ENCODE measurements around the gene ZNF440.
"Not testable (repeated sequence)": the region's sequence is repeated elsewhere in the genome, so short reads cannot be mapped to it uniquely, and the experiment has no call there.

ZNF440 gene

DNA sequence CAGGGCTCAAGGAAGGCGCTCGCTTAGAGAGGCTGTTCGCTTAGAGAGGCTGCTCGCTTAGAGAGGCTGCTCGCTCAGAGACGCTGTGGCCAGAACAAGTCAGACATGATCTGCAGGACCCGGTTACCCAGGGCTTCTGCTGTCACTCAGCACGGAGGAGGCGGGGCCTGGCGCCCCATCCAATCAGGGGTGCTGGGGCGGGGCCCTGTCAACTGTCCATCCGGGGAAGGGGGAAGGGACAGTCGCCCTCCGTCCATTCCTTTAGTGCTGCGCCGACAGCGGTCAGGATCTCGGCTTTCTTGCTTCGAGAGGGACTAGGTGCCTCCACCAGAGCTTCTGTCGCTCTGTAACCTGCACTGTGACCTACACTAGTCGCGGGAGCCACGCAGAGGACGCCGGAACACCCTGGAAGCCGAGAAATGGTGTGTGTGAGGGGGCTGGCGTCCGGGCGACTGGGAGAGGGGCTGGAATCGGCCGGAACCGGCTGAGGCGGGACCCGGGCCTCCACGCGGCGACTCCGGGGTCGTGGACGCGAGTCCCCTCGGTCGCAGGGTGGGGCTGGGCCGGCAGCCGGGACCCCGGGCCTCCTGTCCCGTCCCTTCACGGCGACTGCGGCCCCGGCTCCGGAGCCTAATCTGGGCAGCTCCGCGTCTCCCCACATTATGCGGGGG is at the start of gene ZNF440:
ZNF440 (plus strand) TSS at position 245 of the 671 bp plus-strand sequence; CDS start at position 420, 175 bp downstream.
- peak; percentile 88 for DNase-seq

DNA sequence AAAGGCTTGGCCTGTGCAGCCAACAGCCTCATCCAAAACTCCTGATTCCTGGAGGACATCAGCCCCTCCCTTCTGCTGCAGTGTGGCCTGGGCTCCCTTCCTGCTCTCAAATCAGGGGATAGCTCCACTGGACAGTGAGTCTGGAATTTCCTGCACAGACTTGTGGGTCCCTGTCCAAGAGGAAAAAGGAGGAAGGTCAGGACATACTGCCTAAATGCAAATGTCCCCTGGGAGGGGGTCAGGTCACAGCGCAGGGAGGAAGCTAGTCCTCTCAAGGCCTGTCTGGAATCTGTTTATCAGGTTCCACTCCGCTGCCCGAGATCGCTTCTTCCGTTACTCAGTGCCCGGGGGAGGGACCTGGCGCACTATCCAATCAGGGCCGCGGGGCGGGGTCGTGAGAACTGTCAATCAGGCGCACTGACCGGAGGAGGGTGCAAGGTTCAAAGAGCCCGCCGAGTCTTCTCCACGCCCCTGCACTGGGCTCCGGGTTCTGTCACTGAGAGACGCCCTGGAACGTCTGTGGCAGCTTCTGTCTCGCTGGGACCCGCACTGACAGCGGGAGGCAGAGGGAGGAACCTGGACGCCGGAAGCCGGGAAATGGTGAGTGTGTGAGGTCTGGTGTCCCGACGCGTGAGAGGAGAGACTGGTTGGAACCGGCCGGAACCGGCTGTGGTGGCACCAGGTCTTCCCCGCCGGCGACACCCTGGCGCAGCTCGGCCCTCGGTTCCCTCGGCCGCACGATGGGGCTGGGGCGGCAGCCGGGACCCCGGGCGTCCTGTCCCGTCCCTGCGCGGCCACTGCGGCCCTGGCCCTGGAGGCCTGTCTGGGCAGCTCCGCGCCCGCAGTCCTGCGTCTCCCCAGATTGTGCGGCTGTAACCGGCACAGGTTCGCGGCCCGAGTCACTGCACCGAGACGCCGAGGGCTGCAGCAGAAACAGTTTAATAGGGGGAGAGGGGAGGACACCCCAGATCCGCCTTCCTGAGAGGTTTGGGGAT is 47.2 kb upstream of the ZNF440 start, which contains the start of gene ZNF441:
ZNF441 (plus strand) TSS at position 404 of the 995 bp plus-strand sequence; CDS start at position 598, 194 bp downstream.
- peak; percentile 95 for DNase-seq

DNA sequence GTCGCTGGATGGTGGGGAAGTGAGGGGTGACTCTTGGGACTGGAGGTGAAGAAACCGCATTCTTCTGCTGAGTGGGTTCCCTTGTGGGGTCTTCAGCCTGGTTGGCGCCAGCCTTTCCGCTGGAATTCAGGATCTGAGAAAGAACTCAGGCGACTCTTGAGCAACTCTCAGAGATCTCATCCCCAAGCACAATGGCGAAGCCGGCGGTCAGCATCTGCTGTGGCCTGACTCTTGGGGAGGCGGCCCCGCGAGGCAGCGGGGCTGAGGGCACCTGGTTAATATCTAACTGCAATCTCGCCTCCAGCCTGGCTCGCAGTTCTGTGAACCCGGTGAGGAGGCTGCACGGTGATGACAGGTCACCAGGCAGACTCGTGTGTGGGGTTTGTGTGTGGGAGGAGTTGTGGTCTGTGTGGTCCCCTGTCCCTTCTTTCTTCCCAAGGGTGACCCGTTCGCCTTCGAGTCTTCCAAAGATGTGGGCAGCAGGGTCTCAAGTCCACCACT is 46.4 kb upstream of the ZNF440 start:
- peak; percentile 21 for DNase-seq

DNA sequence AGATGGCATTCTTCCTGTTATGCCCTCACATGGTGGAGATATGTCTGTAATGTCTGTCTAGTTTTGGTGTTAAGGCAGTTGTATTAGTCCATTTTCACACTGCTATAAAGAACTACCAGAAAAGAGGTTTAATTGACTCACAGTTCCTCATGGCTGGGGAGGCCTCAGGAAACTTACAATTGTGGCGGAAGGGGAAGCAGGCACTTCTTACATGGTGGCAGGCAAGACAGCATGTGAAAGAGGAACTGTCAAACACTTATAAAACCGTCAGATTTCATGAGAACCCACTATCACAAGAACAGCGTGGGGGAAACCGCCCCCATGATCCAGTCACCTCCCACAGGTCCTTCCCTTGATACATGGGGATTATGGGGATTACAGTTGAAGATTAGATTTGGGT is 44.1 kb upstream of the ZNF440 start:
- DNase-seq: no peak

DNA sequence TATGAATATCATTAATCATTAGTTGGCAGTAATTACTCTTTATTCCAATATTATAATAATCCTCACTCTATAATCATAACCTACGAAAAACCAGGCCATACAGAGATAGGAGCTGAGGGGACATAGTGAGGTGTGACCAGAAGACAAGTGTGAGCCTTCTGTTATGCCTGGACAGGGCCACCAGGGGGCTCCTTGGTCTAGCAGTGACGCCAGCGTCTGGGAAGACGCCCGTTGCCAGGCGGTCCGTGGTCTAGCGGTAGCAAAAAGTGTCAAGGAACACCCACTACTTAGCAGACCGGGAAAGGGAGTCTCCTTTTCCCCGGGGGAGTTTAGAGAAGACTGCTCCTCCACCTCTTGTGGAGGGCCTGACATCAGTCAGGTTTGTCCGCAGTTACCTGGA is 42.6 kb upstream of the ZNF440 start:
- not testable (repeated sequence) for DNase-seq

DNA sequence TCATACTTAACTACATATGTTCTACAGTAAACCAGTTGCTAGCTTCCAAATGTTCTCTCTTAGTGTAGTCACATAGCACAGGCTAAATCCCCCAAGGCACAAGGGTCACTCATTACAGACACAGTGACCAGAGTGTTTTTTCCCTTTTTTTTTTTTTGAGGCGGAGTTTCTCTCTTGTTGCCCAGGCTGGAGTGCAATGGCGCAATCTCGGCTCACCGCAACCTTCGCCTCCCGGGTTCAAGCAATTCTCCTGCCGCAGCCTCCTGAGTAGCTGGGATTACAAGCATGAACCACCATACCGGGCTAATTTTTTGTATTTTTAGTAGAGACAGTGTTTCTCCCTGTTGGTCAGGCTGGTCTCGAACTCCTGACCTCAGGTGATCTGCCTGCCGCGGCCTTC is 37.4 kb upstream of the ZNF440 start:
- not testable (repeated sequence) for DNase-seq

DNA sequence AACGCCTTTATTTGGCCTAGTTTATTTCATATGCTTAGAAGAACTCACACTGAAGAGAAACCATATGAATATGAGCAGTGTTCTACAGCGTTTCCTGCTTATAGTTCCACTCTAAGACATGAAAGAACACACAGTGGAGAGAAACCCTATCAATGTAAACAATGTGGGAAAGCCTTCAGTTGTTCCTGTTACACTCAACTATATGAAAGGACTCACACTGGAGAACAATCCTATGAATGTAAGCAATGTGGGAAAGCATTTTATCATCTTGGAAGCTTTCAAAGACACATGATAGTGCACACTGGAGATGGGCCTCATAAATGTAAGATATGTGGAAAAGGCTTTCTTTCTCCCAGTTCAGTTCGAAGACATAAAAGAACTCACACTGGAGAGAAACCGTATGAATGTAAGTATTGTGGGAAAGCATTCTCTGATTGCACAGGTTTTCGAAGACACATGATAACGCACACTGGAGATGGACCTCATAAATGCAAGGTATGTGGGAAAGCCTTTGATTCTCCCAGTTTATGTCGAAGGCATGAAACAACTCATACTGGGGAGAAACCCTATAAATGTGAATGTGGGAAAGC is 33.5 kb upstream of the ZNF440 start:
- DNase-seq: no peak

DNA sequence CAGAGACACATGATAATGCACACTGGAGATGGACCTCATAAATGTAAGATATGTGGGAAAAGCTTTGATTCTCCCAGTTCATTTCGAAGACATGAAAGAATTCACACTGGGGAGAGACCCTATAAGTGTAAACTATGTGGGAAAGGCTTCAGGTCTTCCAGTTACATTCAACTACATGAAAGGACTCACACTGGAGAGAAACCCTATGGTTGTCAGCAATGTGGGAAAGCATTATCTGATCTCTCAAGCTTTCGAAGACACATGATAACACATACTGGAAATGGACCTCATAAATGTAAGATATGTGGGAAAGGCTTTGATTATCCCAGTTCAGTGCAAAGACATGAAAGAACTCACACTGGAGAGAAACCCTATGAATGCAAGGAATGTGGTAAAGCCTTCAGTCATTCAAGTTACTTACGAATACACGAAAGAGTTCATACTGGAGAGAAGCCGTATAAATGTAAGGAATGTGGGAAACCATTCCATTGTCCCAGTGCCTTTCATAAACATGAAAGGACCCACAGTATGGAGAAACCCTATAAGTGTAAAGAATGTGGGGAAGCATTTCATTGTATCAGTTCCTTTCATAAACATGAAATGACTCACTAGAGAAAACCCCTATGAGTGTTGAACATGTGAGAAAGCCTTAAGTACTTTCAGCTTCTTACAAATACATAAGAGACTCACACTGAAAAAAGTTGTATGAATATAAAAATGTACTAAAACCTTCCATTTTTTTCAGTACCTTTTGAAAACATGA is 32.6 kb upstream of the ZNF440 start:
- no peak for DNase-seq

DNA sequence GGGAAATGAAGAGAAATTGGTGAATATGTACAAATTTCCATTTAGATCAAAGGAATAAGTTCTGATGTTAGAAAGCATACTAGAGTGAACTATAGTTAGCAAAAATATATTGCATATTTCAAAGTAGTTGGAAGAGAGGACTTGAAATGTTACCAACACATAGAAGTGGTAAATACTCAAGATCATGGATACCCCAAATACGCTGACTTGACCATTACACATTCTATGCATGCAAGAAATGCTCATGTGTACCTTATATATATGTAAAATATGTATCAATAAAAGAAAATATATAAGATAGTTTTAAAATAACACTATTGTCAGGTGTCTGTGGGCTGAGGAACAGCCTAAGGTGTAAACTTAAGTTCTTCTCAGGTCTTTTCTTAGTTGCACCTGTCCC is 30.3 kb upstream of the ZNF440 start:
- DNase-seq: no peak

DNA sequence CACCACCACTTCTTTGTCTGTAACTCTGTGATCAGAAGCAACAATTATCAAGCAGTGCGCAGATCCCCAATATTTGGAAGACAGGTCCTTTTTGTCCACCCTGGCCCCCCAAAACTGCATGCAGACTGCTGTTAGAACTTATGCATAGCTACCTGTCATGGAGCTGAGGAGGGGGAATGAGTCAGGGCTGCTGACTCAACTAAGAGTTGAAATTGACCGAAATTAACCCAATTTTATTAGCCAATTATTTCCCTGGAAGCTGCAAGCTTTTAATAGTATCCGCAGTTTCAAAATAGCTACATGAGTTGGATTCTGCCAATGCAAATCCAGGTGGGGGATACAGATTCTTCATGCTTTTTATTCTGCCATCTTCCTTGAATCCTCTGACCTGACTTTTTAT is 29.7 kb upstream of the ZNF440 start:
- no peak for DNase-seq

DNA sequence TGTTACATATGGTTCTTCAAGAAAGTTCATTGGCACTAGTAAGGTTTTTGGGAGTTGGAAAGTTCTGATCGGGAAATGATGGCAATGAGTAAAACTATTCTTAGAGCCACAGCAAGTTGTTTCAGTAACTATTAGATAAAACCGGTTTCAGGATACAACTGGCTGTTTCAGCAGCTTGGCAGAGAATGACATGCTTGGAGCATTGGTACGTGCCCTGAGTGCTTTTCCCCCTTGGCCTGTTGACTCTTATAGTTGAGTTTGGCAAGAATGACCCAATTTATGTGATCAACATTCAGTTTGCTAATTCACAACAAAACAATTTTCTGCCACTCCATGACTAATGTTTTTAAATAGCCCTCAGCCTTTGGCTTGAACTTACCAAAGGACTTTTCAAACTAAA is 26.5 kb upstream of the ZNF440 start:
- no peak for DNase-seq

DNA sequence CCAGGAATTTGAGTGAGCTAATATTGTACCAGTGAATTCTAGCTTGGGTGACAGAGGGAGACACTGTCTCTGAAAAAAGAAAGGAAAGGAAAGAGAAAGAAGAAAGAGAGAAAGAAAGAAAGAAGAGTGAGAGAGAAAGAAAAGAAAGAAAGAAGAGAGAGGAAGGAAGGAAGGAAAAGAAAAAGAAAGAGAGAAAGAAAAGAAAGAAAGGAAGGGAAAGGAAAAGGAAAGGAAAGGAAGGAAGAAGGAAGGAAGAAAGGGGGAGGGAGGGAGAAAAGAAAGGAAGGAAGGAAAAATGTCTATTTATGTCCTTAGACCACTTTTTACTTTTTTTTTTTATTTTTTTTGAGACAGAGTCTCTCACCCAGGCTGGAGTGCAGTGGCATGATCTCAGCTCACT is 21.1 kb upstream of the ZNF440 start:
- no peak for DNase-seq

DNA sequence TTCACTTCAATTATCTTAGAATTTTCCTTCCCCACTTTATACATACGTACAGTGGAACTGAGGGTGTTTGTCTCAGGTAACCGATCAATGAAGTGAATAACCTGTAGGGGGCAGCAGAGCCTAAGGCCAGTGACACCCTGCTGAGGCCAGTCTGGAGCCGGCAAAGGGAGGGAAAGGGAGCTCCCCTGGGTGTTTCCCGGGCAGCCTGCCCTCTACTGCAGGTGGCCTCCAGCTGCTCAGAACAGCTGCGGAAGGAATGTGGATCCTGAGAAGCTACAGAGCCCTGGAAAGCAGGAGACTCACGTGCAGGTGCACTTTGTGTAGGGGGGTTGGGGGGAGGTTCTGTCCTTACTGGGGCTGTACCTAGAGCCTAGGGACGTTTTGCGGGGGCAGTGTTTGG is 16.6 kb upstream of the ZNF440 start:
- DNase-seq: peak; percentile 65

DNA sequence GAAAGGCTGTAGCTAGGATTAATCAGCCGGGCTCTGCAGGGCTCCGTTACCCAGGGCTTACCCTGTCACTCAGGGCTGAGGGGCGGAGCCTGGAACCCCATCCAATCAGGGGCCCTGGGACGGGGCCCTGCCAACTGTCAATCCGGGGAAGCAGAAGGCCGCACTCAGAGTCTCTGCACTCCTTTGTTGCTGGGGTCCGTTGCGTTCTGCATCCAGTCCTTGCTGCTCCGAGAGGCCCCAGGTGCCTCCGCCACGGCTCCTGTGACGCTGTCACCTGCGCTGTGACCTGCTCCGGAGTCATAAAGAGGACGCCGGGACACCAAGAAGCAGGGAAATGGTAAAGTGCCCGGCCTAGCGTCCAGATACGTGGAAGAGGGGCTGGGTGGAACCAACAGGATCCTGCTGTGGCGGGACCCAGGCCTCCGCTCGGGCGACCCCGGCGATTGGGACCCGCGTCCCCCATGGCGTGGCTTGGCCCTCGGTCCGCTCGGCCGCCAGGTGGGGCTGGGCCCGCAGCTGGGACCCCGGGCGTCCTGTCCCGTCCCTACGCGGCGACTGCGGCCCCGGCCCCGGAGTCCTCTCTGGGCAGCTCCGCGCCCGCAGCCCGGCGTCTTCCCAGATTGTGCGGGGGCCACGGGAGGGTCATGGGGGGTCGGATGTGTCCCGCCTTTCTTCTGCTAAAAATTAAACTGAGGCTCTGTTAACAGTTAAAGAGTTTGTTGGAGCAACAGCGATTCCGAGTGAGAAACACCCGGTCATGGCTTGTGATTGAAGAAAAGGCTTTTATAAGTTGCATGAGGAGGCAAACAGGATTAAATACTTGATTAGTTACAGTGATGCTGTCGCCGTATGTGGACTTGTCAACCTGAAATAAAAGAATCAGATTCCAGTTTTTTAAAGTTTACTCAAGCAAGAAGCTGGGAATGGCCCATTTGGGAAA is 15.4 kb upstream of the ZNF440 start, which contains the start of gene ZNF491:
ZNF491 (plus strand) TSS at position 133 of the 940 bp plus-strand sequence. CDS start 7,431 bp downstream, outside the sequence.
- peak; percentile 89 for DNase-seq

DNA sequence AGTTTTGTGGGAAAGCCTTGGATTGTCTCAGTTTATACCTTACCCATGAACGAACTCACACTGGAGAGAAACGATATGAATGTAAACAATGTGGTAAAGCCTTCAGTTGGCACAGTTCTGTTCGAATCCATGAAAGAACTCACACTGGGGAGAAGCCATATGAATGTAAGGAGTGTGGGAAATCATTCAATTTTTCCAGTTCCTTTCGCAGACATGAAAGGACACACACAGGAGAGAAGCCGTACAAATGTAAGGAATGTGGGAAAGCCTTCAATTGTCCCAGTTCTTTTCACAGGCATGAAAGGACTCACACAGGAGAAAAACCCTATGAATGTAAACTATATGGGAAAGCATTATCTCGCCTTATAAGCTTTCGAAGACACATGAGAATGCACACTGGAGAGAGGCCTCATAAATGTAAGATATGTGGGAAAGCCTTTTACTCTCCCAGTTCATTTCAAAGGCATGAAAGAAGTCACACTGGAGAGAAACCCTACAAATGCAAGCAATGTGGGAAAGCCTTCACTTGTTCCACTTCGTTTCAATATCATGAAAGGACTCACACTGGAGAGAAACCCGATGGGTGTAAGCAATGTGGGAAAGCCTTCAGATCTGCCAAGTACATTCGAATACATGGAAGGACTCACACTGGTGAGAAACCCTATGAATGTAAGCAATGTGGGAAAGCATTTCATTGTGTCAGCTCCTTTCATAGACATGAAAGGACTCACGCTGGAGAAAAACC is 7.5 kb upstream of the ZNF440 start:
- DNase-seq: no peak

DNA sequence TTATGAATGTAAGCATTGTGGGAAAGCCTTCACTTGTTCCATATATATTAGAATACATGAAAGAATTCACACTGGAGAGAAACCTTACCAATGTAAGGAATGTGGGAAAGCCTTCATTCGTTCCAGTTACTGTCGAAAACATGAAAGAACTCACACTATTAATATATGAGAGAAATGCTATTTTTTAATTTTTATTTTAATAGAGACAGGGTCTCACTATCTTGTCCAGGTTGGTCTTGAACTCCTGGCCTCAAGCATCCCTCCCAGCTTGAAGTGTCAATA is 7.0 kb upstream of the ZNF440 start:
- DNase-seq: no peak

DNA sequence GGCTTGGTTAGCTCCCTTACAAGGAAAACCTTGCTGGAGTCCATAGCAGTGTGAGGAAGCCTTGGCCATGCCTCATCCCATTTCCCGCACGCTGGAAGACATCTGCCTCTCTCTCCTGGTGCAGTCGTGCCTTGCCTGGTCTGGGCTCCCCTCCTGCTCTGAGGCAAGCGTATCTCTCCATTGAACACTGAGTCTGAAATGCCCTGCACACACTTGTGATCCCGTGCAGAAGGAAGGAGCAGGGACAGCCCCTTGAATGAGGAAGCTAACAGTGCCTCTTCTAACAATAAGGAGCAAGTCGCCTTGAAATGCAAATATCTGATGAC is 407 bp upstream of the ZNF440 start:
- no peak for DNase-seq

DNA sequence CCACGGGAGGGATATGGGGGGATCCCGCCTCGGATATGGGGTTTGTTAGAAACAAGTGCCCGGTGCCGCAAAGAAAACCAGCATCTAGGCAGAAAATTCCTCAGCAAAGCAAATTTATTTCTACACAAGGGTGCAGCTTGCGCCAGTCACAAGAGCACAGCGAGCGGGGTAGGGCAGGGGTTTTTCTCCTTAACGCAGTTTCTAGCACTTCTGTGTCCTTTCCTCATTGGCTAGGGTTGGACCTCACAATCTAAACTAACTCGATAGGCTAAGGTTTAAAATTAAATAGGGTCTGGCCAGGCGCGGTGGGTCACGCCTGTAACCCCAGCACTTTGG is 595 bp downstream of the ZNF440 start:
- DNase-seq: peak; percentile 2

DNA sequence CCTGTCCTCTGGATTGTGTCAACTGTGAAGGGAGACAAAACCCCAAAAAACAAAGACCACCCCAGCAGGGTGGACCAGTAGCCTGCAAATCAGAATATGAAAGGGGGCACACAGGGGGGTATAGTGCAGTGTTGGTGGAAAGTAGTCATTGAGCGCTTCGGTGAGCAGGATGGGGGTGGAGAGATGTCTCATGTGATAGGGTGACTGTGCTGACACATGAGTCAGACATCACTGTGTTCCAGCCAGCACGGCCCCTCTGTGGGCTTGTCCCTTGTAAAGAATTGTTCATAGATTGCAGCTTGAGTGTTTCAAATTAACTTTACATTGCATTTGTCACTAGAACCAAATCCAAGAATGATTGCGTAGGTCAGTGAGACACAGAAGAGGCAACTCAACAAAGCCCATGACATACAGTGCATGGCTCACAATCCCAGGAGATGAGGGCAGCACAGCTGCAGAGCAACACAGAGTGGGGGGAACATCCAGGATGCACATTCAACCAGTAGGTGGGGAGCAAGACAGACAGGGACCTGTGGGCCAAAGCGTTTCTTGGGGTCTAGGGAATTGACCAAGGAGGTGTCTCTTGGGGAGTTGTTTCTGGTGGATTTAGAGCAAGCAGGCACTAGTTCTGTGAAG is 7.5 kb downstream of the ZNF440 start:
- no peak for DNase-seq

Data from stimulated activated CD4-positive, alpha-beta T cell treated with anti-CD3 and anti-CD28 coated beads, Interleukin-4, amount 100 ng/mL, for 1 hour (primary cell).